Measurements from ENCODE around the gene VPS8. TPM values are rescaled to one million over a fixed set of nuclear protein-coding genes. Genes with fewer than 3 reads are reported as not detected.
"Not testable (repeated sequence)": the region's sequence is repeated elsewhere in the genome, so short reads cannot be mapped to it uniquely, and the experiment has no call there.

The VPS8 gene
- total RNA-seq, 1 donor from 2014 or later: 169 TPM

- DNase-seq: no peak
Observed at GRCh38 chr3:184918750-184919149, 106.8 kb downstream of the VPS8 start.

DNA sequence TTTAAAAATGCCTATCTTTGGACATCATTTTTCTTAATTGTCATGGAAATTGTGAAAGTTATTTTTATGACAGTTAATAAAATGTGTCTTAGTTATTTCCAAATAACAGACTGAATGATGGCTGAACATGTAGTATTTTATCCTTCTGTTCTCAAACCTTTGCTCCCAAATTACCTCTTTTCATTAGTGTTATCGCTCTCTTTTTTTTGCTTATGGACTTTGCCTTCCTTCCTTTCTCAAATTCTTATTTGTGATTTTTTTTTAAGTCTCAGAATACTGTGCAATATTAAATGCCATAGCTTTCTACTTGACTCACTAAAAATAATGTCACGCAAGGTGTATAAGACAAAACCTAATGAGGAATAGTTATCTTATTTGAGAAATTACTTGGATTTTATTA, 107.7 kb downstream of the VPS8 start:
- no peak for DNase-seq

DNA sequence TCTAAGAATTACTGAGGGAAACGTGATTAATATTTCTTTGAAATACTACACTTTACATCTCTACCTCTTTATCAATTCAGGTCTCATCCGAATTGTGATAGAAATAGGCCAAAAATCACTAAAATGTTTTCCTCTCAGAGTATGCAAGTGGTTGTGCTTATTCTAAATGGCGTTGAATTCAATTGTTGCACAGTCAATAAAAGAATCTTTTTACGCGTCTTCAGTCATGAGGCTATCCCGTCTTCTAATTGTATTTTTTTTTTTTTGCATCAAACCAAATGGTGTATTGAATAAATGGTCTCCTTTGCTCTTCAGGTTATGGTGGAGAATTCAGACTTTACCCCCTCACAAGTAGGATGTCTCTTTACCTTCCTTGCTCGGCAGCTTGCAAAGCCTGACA, 112.6 kb downstream of the VPS8 start:
- DNase-seq: no peak

DNA sequence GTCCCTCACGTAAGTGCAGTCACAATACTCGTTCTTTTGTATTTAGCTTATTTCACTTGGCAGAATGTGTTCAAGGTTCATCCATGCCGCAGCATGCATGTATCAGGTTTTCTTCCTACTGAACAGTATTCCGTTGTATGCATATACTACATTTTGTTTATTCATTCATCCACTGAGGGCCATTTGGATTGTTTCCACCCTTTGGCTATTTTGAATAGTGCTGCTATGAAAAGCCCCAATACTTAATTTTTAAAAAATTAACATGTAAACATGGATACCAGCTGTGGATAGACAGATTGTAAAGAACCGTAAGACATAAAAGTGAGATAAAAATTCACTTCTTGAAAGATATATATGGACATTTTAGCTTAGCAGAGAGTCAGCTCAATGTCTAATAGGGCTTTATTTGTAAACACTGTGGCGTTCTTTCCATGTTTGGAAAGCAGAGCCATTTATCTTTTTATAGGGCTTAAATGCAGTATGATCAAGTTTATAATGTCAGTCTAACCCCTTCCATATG, 115.9 kb downstream of the VPS8 start:
- no peak for DNase-seq

- no peak for DNase-seq
Observed at GRCh38 chr3:184932777-184933176, 120.8 kb downstream of the VPS8 start.

- no peak for DNase-seq
Observed at GRCh38 chr3:184937611-184938010, 125.6 kb downstream of the VPS8 start.

GRCh38 chr3:184941408-184941807, 129.4 kb downstream of the VPS8 start:
- no peak for DNase-seq

DNA sequence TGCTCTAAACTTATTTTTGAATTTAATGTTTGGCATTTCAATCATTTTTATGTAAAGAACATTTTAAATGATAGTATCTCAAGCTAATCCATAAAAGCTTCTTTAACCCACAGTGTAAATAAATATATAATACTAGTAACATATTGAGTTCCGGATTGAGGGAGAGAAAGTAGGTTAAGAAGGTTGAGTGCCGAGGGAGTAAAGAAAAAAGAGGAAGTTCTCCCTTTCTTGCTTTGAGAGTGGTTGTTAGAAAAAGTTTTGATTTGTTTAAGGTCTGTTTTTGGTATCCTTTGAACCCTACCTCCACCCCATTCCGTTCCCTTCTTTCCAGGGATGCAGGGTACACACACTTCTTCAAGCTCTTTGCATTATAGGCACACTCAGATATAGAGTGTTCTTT, 130.8 kb downstream of the VPS8 start:
- DNase-seq: no peak

DNA sequence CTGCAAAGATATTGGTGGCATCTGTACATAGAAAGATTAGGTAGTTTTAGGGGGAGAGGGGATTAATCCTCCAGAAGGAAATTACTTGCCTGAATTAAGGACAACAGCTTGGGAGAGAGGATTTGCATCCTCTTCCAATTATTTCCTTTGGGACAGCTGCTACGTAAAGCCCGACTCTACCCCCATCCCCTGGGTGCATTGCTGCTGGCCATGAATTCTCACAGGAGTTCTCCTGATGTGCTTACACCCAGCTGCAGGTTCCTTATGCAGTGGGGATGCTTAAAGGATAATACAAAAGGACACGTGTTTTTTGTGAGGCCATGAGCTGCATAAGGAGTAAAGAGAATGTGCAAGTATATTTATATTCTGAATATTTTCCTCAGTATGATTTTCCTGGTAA, 132.3 kb downstream of the VPS8 start:
- no peak for DNase-seq

GRCh38 chr3:184945886-184946625, 134.1 kb downstream of the VPS8 start:
- no peak for DNase-seq

- no peak for DNase-seq
Observed at GRCh38 chr3:184946917-184947316, 135.0 kb downstream of the VPS8 start.

GRCh38 chr3:184949251-184949965, 137.4 kb downstream of the VPS8 start:
- DNase-seq: no peak

DNA sequence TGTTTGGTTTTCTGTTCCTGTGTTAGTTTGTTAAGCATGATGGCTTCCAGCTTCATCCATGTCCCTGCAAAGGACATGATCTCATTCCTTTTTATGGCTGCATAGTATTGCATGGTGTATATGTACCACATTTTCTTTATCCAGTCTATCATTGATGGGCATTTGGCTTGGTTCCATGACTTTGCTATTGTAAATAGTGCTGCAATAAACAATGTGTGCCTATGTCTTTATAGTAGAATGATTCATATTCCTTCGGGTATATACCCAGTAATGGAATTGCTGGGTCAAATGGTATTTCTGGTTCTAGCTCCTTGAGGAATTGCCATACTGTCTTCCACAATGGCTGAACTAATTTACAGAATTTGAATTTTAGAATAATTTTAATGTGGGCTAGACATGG, 138.8 kb downstream of the VPS8 start:
- DNase-seq: not testable (repeated sequence)

DNA sequence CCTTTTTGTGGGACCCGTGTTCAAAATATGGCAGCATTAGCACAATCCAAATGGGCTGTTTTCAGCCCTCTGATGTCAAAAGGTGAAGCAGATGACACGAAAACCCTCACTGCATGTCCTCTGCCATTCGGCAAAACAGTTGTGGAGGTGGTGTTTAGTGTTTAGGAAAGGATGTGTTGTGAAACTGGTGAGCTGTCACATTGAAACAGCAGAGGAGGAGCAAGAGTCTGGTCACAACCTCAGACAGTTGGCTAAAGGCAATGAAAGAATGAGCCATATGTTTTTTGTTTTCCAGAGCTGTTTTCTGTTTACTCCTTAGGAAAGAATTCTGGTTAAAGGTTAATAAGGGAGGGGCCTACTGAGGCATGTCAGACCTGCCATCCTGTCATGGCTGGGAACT, 140.7 kb downstream of the VPS8 start:
- no peak for DNase-seq

DNA sequence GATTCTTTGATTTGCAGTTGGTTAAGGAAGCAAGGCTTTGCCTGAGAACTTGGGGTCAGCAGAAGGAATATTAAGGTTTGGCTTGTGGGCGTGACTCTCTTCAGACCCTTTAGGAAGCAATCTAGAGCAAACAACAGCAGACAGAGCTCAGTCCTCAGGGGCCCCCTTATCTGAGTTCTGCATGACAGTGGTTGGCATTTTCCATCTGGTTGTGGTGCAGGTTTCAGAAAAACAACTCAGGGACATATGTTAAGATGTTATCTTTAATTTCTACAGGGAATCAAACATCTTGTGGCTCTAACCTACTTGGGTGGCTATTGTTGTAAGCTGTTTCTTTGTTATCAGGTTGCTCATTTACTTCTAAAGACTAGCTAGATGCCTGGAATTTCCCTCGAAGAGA, 141.4 kb downstream of the VPS8 start:
- DNase-seq: no peak

GRCh38 chr3:184954251-184954650, 142.3 kb downstream of the VPS8 start:
- no peak for DNase-seq

- not testable (repeated sequence) for DNase-seq
Observed at GRCh38 chr3:184954851-184955250, 142.9 kb downstream of the VPS8 start.

DNA sequence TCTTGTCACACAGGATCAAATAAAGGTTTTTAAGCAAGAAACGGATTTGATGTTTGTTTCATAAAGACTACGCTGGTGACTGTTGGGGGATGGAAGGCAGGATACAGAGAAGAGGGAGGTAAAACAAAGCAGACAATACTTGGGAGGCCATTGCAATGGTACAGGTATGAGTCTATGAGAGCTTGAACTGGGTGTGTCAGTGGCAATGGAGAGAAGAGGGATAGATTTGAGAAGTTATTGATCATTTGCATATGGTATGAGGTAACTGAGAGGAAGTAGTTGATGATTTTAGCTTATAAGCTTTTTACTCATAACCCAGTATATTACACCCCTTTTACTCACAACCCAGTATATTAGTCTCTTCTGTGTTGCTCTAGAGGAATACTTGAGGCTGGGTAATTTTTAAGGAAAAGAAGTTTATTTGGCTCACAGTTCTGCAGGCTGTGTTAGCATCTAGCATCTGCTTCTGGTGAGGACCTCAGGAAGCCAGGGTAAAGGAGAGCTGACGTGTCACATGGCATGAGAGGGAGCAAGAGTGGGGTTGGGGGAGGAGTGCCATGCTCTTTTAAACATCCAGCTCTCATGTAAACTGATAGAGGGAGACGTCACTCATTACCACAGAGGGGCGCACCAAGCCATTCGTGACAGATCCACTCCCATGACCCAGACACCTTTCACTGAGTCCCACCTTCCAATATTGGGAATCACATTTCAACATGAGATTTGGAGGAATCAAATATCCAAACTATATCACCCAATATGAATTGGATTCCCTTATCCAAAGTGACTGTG, 153.9 kb downstream of the VPS8 start:
- DNase-seq: no peak

- no peak for DNase-seq
Observed at GRCh38 chr3:184968115-184968514, 156.1 kb downstream of the VPS8 start.

- no peak for DNase-seq
Observed at GRCh38 chr3:184970186-184970585, 158.2 kb downstream of the VPS8 start.

GRCh38 chr3:184977796-184978195, 165.8 kb downstream of the VPS8 start:
- no peak for DNase-seq

DNA sequence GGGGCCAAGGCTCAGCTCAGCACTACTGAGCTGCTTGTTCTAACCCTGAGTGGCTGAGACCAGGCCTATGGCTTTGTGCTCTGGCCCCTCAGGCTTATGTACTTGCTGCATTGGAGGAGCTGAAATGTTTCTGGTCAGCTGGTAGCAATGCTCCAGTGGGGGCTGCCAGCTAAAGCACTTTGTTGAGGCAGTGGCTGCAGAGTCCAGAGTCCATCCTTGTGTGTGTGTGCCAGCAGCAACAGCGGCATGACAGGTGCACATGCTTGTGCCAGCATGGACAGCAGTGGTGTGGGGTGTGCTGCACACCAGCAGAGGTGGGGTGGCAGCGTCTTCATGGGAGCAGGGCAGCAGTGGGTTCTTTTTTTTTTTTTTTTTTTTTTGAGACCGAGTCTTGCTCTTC, 169.1 kb downstream of the VPS8 start:
- no peak for DNase-seq

DNA sequence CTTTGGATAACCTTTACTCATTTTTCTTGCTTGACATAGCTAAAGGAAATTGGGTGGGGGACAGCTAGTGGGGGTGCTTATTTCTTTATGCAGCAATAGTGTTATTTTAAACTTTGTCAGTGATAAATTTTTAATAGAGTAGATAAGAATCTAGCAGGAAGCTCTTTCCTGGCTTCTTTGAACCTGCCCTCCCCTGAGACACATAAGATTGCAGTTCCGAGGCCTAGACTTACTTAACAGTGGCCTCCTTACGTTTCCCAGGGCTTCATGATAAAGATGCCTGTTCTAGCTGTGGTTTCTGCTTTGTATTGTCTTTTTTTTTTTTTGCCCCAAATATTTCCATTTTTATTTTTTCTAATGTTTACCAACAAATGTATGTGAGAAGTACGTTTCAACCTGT, 170.1 kb downstream of the VPS8 start:
- DNase-seq: no peak
